Adrenal gland (tissue), 12 donors: ENCODE measurements around the gene RAB6B. TPM values are rescaled to one million over a fixed set of nuclear protein-coding genes. Genes with fewer than 3 reads are reported as not detected.
A peak's percentile ranks its signal among the peaks of the same experiment; 100 is the strongest.

ENCODE experiments used
- DNase-seq, 7 donors: peaks; one replicate each; pipeline ENCODE4 v3.0.0-alpha.2; 2019 to 2020
- H3K27ac ChIP-seq, 5 donors: fragments of 200-600 bp; sonication (generic) in 4 of 5; 1 replicate in 3 of 5; 2 replicates in 2 of 5; pipeline versions ENCODE4 v1.5.1 to v1.8.0; 2016 to 2020; ENCODE audit warnings: mild to moderate bottlenecking in 1 of 5
- H3K27me3 ChIP-seq: fragments of 200-600 bp; 2 replicates; pipeline ENCODE4 v1.8.0; 2021
- H3K36me3 ChIP-seq, 2 donors: fragments of 200-600 bp; replicated peaks in 1 of 2; 1 replicate in 1 of 2; 2 replicates in 1 of 2; pipeline versions ENCODE4 v1.5.1 to v1.8.0; 2018 to 2022
- H3K4me1 ChIP-seq, 2 donors: fragments of 200-600 bp; replicated peaks in 1 of 2; 1 replicate in 1 of 2; 2 replicates in 1 of 2; pipeline versions ENCODE4 v1.5.1 to v1.8.0; 2018 to 2021
- H3K4me3 ChIP-seq, 4 donors: fragments of 200-600 bp; sonication (generic) in 3 of 4; one replicate each; pipeline ENCODE4 v1.5.1; 2016 to 2018
- H3K9me3 ChIP-seq, 3 donors: fragments of 200-600 bp; sonication (generic) in 1 of 3; replicated peaks in 1 of 3; 1 replicate in 2 of 3; 2 replicates in 1 of 3; pipeline versions ENCODE4 v1.5.1 to v1.8.0; 2016 to 2021
- CTCF ChIP-seq, 6 experiments: fragments of 450-650 bp in 4 of 6; fragments of 200-600 bp in 2 of 6; sonication (generic) in 1 of 6; IDR thresholded peaks; 1 replicate in 5 of 6; 2 replicates in 1 of 6; pipeline versions ENCODE4 v1.5.1 to v1.8.0; 2016 to 2021; ENCODE audit warnings: antibody characterized with exemption in 6 of 6, mild to moderate bottlenecking in 2 of 6, moderate library complexity in 1 of 6
- POLR2A ChIP-seq, 2 donors: fragments of 450-650 bp; IDR thresholded peaks; one replicate each; pipeline ENCODE4 v1.6.1; 2017; ENCODE audit warnings: antibody characterized with exemption in 2 of 2, mild to moderate bottlenecking in 2 of 2, moderate library complexity in 1 of 2
- WGBS, 4 donors: extraction: QIAGEN DNeasy Blood & Tissue Kit in 2 of 4; methylation state at CpG; one replicate each; pipeline versions ENCODE4 v1.1.5 to v1.1.7; 2013 to 2017; 5-methylcytosine and 5-hydroxymethylcytosine counted together
- intact Hi-C, 2 donors: fragments of 100-400 bp; cut with DNase I; formaldehyde crosslinking; loops; one replicate each; pipeline versions ENCODE4 v1.14.1 to v1.15.0; 2022 to 2023
- polyA plus RNA-seq, 3 donors: library from polyadenylated mRNA; stranded (reverse); fragments of 200-250 nt in 2 of 3; fragments of 350-450 nt in 1 of 3; fragmentation: Illumina TruSeq in 1 of 3; extraction: RNeasy Lipid Tissue Mini Kit (QIAGEN cat#74804) in 1 of 3; gene quantifications; one replicate each; pipeline ENCODE4 v1.2.3, GENCODE V29; 2013 to 2014
- total RNA-seq, 9 donors: library from RNA; depleted of rRNA in 4 of 9; stranded (reverse); fragments of >200 nt in 4 of 9; fragments of 120-200 nt in 1 of 9; fragmentation: NEBNext Ultra II Directional in 1 of 9; extraction: Animal tissue kit (Norgen Biotek cat#: 25700) in 1 of 9; gene quantifications; one replicate each; pipeline versions ENCODE4 v1.1.0 to v1.2.4, GENCODE V29; 2013 to 2023
- donor health status: healthy with polysubstance abuse.
- donor health status: Bipolar disorder and iron deficiency.
- donor health status: DM: yes; HTN: yes; CAD: no.
- donor health status: DM: no; HTN: no; CAD: no.
- donor health status: DM: no; HTN: no; CAD: no.
- donor health status: DM: yes; HTN: yes; CAD: no.

Gene RAB6B
- total and polyA plus RNA-seq, 12 donors = 1.4 to 14.5 (median 4.3) TPM

- Histone ChIP-seq H3K27me3 (no peaks in the 10 kb centered on the region), H3K4me1 (no peaks in the 10 kb centered on the region), H3K36me3 (no peaks in the 10 kb centered on the region), H3K4me3 (no peak overlapping the region), H3K9me3 (peaks cover 0 to 7% (median 0%) of the 10 kb centered on the region in 3 donors), H3K27ac (no peak overlapping the region)
- DNase-seq = peak in 2 of 7 donors; percentile 8 to 44
- intact Hi-C loops = no loop called here
- TF ChIP-seq CTCF (IDR thresholded peaks at IDR 0.05) (no peak), POLR2A (IDR thresholded peaks at IDR 0.05) (no peak)
- WGBS, 4 donors = 72 to 84% (median 79%) methylated on average over 3 of the region's 3 CpGs
Measured at GRCh38 chr3:133882986-133883586, 12.6 kb downstream of the RAB6B start.

- peak in 2 of 7 donors; percentile 7 to 28 for DNase-seq
- Histone ChIP-seq H3K27me3 (no peaks in the 10 kb centered on the region), H3K9me3 (peaks cover 0 to 7% (median 0%) of the 10 kb centered on the region in 3 donors), H3K36me3 (no peaks in the 10 kb centered on the region), H3K4me3 (no peak overlapping the region), H3K4me1 (no peaks in the 10 kb centered on the region), H3K27ac (no peak overlapping the region)
- TF ChIP-seq POLR2A (IDR thresholded peaks at IDR 0.05) (no peak), CTCF (IDR thresholded peaks at IDR 0.05) (no peak)
- intact Hi-C loops = no loop called here
- WGBS, 4 donors = 73 to 80% (median 76%) methylated on average over 4 to 5 of the region's 5 CpGs
Measured at GRCh38 chr3:133881939-133882825, 13.5 kb downstream of the RAB6B start.

GRCh38 chr3:133881492-133881891, 14.2 kb downstream of the RAB6B start:
- 77 to 93% (median 85%) methylated on average over 1 of the region's 1 CpG for whole genome bisulfite sequencing, 4 donors

More at GRCh38 chr3:133881492-133881891, 14.2 kb downstream of the RAB6B start:
- Histone ChIP-seq H3K36me3 (no peaks in the 10 kb centered on the region), H3K27me3 (no peaks in the 10 kb centered on the region), H3K9me3 (peaks cover 0 to 7% (median 0%) of the 10 kb centered on the region in 3 donors), H3K27ac (no peak overlapping the region), H3K4me1 (no peaks in the 10 kb centered on the region), H3K4me3 (no peak overlapping the region)
- intact Hi-C loops = no loop called here
- peak in 2 of 7 donors; percentile 0 to 4 for DNase-seq
- TF ChIP-seq POLR2A (IDR thresholded peaks at IDR 0.05) (no peak), CTCF (IDR thresholded peaks at IDR 0.05) (no peak)
